Spleen (tissue), 7 donors: Measurements from ENCODE around the gene WNK1.

ENCODE experiments used
- POLR2AphosphoS5 ChIP-seq, 3 donors: sonication (generic); formaldehyde crosslinking; IDR thresholded peaks; one replicate each; pipeline ENCODE4 v1.5.1; 2017; ENCODE audit warnings: antibody characterized with exemption in 3 of 3
- TF ChIP-seq, protein P1 (sequence below), 11 experiments: fragments of 200-600 bp in 7 of 11; fragments of 450-650 bp in 4 of 11; sonication (generic) in 4 of 11; IDR thresholded peaks in 8 of 11; conservative IDR thresholded peaks in 3 of 11; 1 replicate in 7 of 11; 2 replicates in 4 of 11; pipeline versions ENCODE4 v1.4.0 to v1.8.0; 2016 to 2021; ENCODE audit warnings: antibody characterized with exemption in 11 of 11, inconsistent platforms in 4 of 11, mild to moderate bottlenecking in 1 of 11
- donor health status: DM: no; HTN: no; CAD: no; lungs with moderate emphysema.
- donor health status: DM: no; HTN: no; CAD: no.
- donor health status: DM: no; HTN: no; CAD: no.

DNA sequence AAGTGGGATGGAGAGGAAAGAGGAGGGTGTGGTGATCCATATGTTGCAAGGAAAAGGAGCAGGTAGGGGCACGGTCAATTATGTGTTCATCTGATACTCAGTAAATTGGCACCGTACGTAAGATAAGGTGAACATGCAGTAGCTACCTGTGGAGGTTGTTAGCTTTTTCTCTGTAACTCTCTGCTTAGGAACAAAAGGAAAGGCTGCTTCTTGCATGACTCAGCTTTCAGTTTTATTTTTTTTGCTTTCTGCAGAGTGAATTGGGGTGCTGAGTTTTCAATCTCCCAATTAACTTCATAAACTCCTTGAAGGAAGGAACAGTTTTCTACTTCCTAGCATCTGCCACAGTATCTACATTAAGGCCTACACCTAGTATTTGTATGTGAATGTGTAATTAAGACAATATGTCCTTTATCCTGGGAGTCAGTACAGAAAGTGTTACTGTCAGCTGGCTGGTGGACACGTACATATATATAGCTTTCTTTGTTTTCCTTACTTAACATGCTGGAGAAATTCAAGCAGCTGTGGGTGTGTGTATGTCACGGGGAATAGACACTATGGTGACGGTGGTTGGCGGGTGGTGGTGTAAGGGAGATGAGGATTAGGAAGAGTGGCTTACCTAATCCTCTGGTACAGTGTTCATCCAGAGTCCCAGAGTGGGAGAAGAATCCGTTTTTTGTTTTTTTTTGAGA is 40.1 kb upstream of the WNK1 start:
- TF ChIP-seq, protein P1, sequence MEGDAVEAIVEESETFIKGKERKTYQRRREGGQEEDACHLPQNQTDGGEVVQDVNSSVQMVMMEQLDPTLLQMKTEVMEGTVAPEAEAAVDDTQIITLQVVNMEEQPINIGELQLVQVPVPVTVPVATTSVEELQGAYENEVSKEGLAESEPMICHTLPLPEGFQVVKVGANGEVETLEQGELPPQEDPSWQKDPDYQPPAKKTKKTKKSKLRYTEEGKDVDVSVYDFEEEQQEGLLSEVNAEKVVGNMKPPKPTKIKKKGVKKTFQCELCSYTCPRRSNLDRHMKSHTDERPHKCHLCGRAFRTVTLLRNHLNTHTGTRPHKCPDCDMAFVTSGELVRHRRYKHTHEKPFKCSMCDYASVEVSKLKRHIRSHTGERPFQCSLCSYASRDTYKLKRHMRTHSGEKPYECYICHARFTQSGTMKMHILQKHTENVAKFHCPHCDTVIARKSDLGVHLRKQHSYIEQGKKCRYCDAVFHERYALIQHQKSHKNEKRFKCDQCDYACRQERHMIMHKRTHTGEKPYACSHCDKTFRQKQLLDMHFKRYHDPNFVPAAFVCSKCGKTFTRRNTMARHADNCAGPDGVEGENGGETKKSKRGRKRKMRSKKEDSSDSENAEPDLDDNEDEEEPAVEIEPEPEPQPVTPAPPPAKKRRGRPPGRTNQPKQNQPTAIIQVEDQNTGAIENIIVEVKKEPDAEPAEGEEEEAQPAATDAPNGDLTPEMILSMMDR (IDR thresholded peaks at IDR 0.05 in 8 of 11, conservative IDR thresholded peaks at IDR 0.05 in 3 of 11): no peak
- no peak for TF ChIP-seq POLR2AphosphoS5 (IDR thresholded peaks at IDR 0.05)
